Natural killer cell (primary cell): ENCODE measurements around the gene CLDN24. TPM values are rescaled to one million over a fixed set of nuclear protein-coding genes. Genes with fewer than 3 reads are reported as not detected.

ENCODE experiments used
- ATAC-seq, 3 donors: fragments of 150-1000 bp in 2 of 3; fragments of 200-7000 bp in 1 of 3; cut with Tn5 transposase; 1 replicate in 1 of 3; 2 replicates in 2 of 3; pipeline ENCODE4 v1.10.0; 2021; ENCODE audit warnings: mild to moderate bottlenecking in 2 of 3, moderate library complexity in 2 of 3
- DNase-seq, 2 donors: peaks; one replicate each; pipeline versions ENCODE4 v3.0.0 to v3.0.0-alpha.2; 2013 to 2021; ENCODE audit warnings: mixed read lengths in 1 of 2
- H3K27ac ChIP-seq: one replicate; pipeline ENCODE4 v1.5.1; 2013; ENCODE audit warnings: mild to moderate bottlenecking, low read length
- H3K27me3 ChIP-seq: one replicate; pipeline ENCODE4 v1.6.1; 2013; ENCODE audit warnings: low read length; ENCODE audit not compliant: control insufficient read depth, insufficient read depth
- H3K36me3 ChIP-seq: one replicate; pipeline ENCODE4 v1.6.1; 2013; ENCODE audit warnings: low read length; ENCODE audit not compliant: control insufficient read depth, insufficient read depth
- H3K4me1 ChIP-seq: one replicate; pipeline ENCODE4 v1.6.1; 2013; ENCODE audit warnings: low read length; ENCODE audit not compliant: control insufficient read depth, insufficient read depth
- H3K4me3 ChIP-seq: one replicate; pipeline ENCODE4 v1.5.1; 2013; ENCODE audit warnings: low read length
- H3K9me3 ChIP-seq: one replicate; pipeline ENCODE4 v1.6.1; 2013; ENCODE audit warnings: low read length; ENCODE audit not compliant: control insufficient read depth, insufficient read depth
- H3K27ac Mint-ChIP-seq, 2 donors: one replicate each; pipeline ENCODE4 v1.8.0; 2022; ENCODE audit warnings: mild to moderate bottlenecking in 2 of 2, mixed read lengths in 2 of 2, moderate library complexity in 1 of 2
- H3K27me3 Mint-ChIP-seq, 2 donors: one replicate each; pipeline ENCODE4 v1.8.0; 2022; ENCODE audit warnings: low read depth in 2 of 2, mixed read lengths in 2 of 2
- H3K36me3 Mint-ChIP-seq: one replicate; pipeline ENCODE4 v1.8.0; 2022; ENCODE audit warnings: mixed read lengths
- H3K4me1 Mint-ChIP-seq, 2 donors: one replicate each; pipeline ENCODE4 v1.8.0; 2022; ENCODE audit warnings: mixed read lengths in 2 of 2
- H3K4me3 Mint-ChIP-seq: one replicate; pipeline ENCODE4 v1.8.0; 2022; ENCODE audit warnings: mild to moderate bottlenecking, moderate library complexity, mixed read lengths
- H3K9me3 Mint-ChIP-seq, 2 donors: one replicate each; pipeline ENCODE4 v1.8.0; 2022; ENCODE audit warnings: mixed read lengths in 2 of 2
- CTCF ChIP-seq: fragments of 200-600 bp; IDR thresholded peaks from one replicate; pipeline ENCODE4 v1.8.0; 2022; ENCODE audit warnings: antibody characterized with exemption
- WGBS: methylation state at CpG from one replicate; pipeline ENCODE4 v1.1.7; 2013; ENCODE audit warnings: missing lambda C conversion rate; ENCODE audit not compliant: insufficient coverage; 5-methylcytosine and 5-hydroxymethylcytosine counted together
- intact Hi-C: fragments of 100-400 bp; cut with micrococcal nuclease; formaldehyde crosslinking; loops from one replicate; pipeline ENCODE4 v1.14.2; 2022
- total RNA-seq, 4 donors: library from RNA; stranded (reverse); fragments of 120-200 nt in 1 of 4; gene quantifications; one replicate each; pipeline versions ENCODE4 v1.2.3 to v1.2.4, GENCODE V29; 2013 to 2022

Gene CLDN24
- total RNA-seq, 3 donors from 2014 or later (not counting 1 experiment from before 2014, with no cell fraction given): 1.3 TPM; not detected in 2

- 83% methylated on average over 1 of the region's 3 CpGs for WGBS
- Histone ChIP-seq H3K27ac (no peak overlapping the region), H3K4me1 (no peaks in the 10 kb centered on the region), H3K9me3 (no peaks in the 10 kb centered on the region), H3K36me3 (no peaks in the 10 kb centered on the region), H3K4me3 (no peak overlapping the region), H3K27me3 (no peaks in the 10 kb centered on the region)
- DNase-seq (no peak), ATAC-seq (no peak)
- no peaks in the 10 kb centered on the region for H3K36me3 Mint-ChIP-seq
- no peaks in the 10 kb centered on the region for H3K4me1 Mint-ChIP-seq
- no peak overlapping the region for H3K27ac Mint-ChIP-seq
- H3K27me3 Mint-ChIP-seq: peaks cover 4 to 30% of the 10 kb centered on the region in 2 donors
- intact Hi-C loops: no loop called here
- H3K4me3 Mint-ChIP-seq: no peak overlapping the region
- no peaks in the 10 kb centered on the region for H3K9me3 Mint-ChIP-seq
- TF ChIP-seq CTCF: no peak
Observed at GRCh38 chr4:183306811-183307210, 15.4 kb downstream of the CLDN24 start.

DNA sequence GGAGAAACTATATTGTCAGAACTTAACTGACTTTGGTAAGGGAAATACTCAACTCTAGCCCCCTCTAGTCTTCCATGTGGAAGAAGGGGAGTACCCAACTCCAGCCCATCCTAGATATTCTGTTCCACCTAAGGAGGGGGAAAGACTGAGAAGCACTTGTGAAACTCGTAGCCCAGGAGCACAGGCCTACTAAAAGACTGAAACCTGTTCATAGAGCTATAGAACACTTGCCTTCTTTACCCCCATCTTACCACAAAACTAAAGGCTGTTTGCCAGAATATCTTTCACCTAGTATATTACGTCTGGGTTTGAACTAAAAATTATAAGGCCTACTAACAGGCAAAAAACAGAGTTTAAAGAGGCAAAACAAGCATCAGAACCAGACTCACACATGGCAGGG, 17.7 kb downstream of the CLDN24 start:
- Mint-ChIP-seq H3K36me3 (no peaks in the 10 kb centered on the region), H3K4me1 (no peaks in the 10 kb centered on the region)
- intact Hi-C loops: no loop called here

DNA sequence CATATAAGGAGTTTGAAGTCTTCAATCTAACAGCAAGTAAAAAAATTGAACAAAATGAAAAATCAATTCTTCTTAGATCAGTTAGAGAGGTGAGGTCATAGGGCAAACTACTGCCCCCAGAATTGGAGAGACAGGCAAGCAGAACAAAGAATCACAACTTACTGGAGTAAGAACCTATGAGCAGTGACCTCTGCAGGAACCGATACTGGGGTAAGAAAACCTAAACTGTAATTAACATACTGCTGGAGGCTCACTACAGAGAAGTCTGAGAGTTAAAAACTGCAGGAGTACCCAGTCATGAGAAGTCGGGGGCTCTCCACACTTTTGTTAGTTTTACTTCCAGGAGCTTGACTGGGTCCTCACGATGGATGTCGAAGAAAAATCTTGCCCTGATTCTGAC, 18.2 kb downstream of the CLDN24 start:
- Histone ChIP-seq H3K36me3 (no peaks in the 10 kb centered on the region), H3K27me3 (no peaks in the 10 kb centered on the region), H3K4me3 (no peak overlapping the region), H3K4me1 (no peaks in the 10 kb centered on the region), H3K9me3 (no peaks in the 10 kb centered on the region), H3K27ac (no peak overlapping the region)
- no peaks in the 10 kb centered on the region for H3K36me3 Mint-ChIP-seq
- ATAC-seq (no peak), DNase-seq (no peak)
- H3K27ac Mint-ChIP-seq: no peak overlapping the region
- H3K4me3 Mint-ChIP-seq: no peak overlapping the region
- H3K4me1 Mint-ChIP-seq: no peaks in the 10 kb centered on the region
- H3K27me3 Mint-ChIP-seq: peaks cover 9 to 21% of the 10 kb centered on the region in 2 donors
- no peak for TF ChIP-seq CTCF
- H3K9me3 Mint-ChIP-seq: no peaks in the 10 kb centered on the region
- WGBS: 98% methylated on average over 4 of the region's 4 CpGs
- intact Hi-C loops: no loop called here

More for the DNA sequence above, 17.7 kb downstream of the CLDN24 start:
- WGBS: 91% methylated on average over 2 of the region's 2 CpGs
- Mint-ChIP-seq H3K27me3 (peaks cover 6 to 25% of the 10 kb centered on the region in 2 donors), H3K4me3 (no peak overlapping the region), H3K27ac (no peak overlapping the region), H3K9me3 (no peaks in the 10 kb centered on the region)
- Histone ChIP-seq H3K4me1 (no peaks in the 10 kb centered on the region), H3K36me3 (no peaks in the 10 kb centered on the region), H3K27me3 (no peaks in the 10 kb centered on the region), H3K4me3 (no peak overlapping the region), H3K9me3 (no peaks in the 10 kb centered on the region), H3K27ac (no peak overlapping the region)
- DNase-seq: no peak
- TF ChIP-seq CTCF: no peak
- no peak for ATAC-seq

GRCh38 chr4:183303301-183303700, 18.9 kb downstream of the CLDN24 start:
- Mint-ChIP-seq H3K4me3 (no peak overlapping the region), H3K27ac (no peak overlapping the region), H3K36me3 (no peaks in the 10 kb centered on the region), H3K9me3 (no peaks in the 10 kb centered on the region), H3K27me3 (peaks cover 9 to 18% of the 10 kb centered on the region in 2 donors), H3K4me1 (no peaks in the 10 kb centered on the region)
- H3K36me3 ChIP-seq: no peaks in the 10 kb centered on the region
- H3K27ac ChIP-seq: no peak overlapping the region
- H3K9me3 ChIP-seq: no peaks in the 10 kb centered on the region
- no CpG with 5 or more reads among the region's 4 CpGs for WGBS
- no peak for TF ChIP-seq CTCF
- intact Hi-C loops: no loop called here
- ATAC-seq (no peak), DNase-seq (no peak)
- H3K27me3 ChIP-seq: no peaks in the 10 kb centered on the region
- H3K4me3 ChIP-seq: no peak overlapping the region
- no peaks in the 10 kb centered on the region for H3K4me1 ChIP-seq
